ENCODE data around the gene CELSR1. TPM values are rescaled to one million over a fixed set of nuclear protein-coding genes. Genes with fewer than 3 reads are reported as not detected.

CELSR1 gene
- total RNA-seq, 1 donor from 2014 or later: 0.27 TPM

DNA sequence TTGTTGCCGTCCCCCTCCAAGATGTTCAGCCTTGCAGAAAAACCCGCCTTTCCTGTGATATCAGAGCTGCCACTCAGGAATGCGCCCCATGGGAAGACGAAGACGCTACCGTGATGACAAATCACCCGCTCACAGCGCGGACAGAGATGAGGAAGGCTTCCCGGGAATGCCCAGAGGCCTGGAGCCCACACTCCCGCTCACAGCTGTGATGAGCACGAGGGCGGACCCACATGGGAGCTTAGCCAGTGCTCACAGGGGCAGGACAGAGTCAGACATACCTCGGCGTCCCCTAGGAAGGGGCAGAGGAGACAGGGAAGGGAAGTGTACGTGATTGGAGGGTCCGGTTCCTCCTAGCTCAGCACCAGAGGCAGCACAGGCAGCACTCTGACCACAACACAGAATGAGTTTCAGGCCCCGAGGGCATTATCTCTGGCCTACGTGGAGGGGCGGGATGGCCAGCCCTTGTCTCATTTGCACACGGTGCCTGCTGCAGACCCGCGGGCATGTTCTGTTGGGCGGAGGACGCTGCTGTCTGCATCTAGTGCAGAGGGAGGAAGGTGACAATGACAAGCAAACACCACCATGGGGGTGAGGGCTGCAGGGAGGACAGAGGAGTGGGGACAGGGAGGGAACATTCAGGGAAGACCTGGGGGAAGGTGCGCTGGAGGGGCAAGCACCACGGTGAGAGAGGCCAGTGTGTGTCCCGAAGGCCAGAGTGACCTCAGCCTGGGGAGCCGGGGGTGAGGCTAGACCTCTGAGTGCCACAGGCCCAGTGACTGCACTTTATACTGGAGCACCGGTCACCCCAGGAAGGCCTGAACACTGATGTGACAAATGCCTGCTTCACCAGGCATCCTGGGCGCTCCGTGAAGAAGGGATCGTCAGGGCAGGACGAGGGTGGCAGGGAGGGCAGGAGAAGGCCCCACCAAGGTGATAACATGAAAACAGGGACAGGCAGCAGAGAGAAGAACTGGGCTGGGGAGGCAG lies 79.6 kb downstream of the CELSR1 start:
- H3K4me1 Mint-ChIP-seq (ENCODE audit: low read depth, unreplicated experiment): peaks cover 13% of the 10 kb centered on the region
- peak; percentile 41 for DNase-seq
- H3K9me3 Mint-ChIP-seq (ENCODE audit: unreplicated experiment): peaks cover 8% of the 10 kb centered on the region
- TF ChIP-seq, protein P1, sequence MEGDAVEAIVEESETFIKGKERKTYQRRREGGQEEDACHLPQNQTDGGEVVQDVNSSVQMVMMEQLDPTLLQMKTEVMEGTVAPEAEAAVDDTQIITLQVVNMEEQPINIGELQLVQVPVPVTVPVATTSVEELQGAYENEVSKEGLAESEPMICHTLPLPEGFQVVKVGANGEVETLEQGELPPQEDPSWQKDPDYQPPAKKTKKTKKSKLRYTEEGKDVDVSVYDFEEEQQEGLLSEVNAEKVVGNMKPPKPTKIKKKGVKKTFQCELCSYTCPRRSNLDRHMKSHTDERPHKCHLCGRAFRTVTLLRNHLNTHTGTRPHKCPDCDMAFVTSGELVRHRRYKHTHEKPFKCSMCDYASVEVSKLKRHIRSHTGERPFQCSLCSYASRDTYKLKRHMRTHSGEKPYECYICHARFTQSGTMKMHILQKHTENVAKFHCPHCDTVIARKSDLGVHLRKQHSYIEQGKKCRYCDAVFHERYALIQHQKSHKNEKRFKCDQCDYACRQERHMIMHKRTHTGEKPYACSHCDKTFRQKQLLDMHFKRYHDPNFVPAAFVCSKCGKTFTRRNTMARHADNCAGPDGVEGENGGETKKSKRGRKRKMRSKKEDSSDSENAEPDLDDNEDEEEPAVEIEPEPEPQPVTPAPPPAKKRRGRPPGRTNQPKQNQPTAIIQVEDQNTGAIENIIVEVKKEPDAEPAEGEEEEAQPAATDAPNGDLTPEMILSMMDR (IDR thresholded peaks at IDR 0.05; ENCODE audit: partially characterized antibody, unreplicated experiment): no peak
- H3K27me3 Mint-ChIP-seq (ENCODE audit: unreplicated experiment): peaks cover 10% of the 10 kb centered on the region
- H3K27ac Mint-ChIP-seq (ENCODE audit: unreplicated experiment): peak overlapping the region; percentile 70
- peaks cover 4% of the 10 kb centered on the region for H3K36me3 Mint-ChIP-seq (ENCODE audit: unreplicated experiment)
- no peak overlapping the region for H3K4me3 Mint-ChIP-seq (ENCODE audit: unreplicated experiment)

- Mint-ChIP-seq H3K4me3 (ENCODE audit: unreplicated experiment) (no peak overlapping the region), H3K9me3 (ENCODE audit: unreplicated experiment) (peaks cover 8% of the 10 kb centered on the region), H3K4me1 (ENCODE audit: low read depth, unreplicated experiment) (peaks cover 13% of the 10 kb centered on the region), H3K27ac (ENCODE audit: unreplicated experiment) (no peak overlapping the region), H3K27me3 (ENCODE audit: unreplicated experiment) (peaks cover 10% of the 10 kb centered on the region), H3K36me3 (ENCODE audit: unreplicated experiment) (peaks cover 4% of the 10 kb centered on the region)
- peak; percentile 3 for DNase-seq
- TF ChIP-seq, protein P1 (IDR thresholded peaks at IDR 0.05; ENCODE audit: partially characterized antibody, unreplicated experiment): no peak
Measured at GRCh38 chr22:46456818-46457163, 80.6 kb downstream of the CELSR1 start.

GRCh38 chr22:46455446-46455845 lies 82.0 kb downstream of the CELSR1 start:
- peaks cover 8% of the 10 kb centered on the region for H3K9me3 Mint-ChIP-seq (ENCODE audit: unreplicated experiment)
- H3K4me1 Mint-ChIP-seq (ENCODE audit: low read depth, unreplicated experiment): peaks cover 13% of the 10 kb centered on the region
- peaks cover 10% of the 10 kb centered on the region for H3K27me3 Mint-ChIP-seq (ENCODE audit: unreplicated experiment)
- peak overlapping the region; percentile 6 for H3K27ac Mint-ChIP-seq (ENCODE audit: unreplicated experiment)
- DNase-seq: peak; percentile 3
- TF ChIP-seq, protein P1 (IDR thresholded peaks at IDR 0.05; ENCODE audit: partially characterized antibody, unreplicated experiment): no peak
- peaks cover 4% of the 10 kb centered on the region for H3K36me3 Mint-ChIP-seq (ENCODE audit: unreplicated experiment)
- no peak overlapping the region for H3K4me3 Mint-ChIP-seq (ENCODE audit: unreplicated experiment)

DNA sequence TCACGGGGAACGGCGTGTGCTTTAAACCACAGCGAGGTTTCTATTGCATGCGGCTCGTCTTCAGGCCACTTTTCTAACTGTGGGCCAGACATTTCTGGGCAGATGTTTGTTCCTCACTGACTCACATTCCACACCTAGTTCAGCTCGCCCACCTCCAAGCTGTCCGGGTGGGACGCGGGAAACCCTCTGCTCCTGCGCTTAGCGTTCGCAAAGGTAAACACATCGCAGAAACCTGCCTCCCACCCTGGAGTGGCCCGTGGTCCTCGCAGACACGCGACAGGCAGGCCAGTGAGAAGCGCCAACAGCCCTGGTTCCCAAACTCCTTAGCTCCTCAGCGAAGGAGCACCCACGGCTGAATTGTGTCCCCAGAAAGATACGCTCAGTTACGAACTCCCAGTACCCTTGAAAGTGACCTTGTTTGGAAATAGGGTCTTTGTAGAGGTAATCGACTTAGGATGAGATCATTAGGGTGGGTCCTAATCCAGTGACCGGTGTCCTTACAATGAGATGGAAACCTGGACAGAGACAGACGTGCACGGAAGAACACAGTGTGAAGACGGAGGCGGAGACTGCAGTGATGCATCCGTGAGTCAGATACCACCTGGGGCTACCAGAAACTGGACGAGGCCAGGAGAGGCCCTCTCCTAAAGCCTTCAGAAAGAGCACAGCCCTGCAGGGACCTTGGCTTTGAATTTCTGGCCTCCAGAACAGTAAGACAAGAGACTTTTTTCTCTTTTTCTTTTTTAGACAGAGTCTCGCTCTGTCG lies 82.7 kb downstream of the CELSR1 start:
- Mint-ChIP-seq H3K9me3 (ENCODE audit: unreplicated experiment) (peaks cover 8% of the 10 kb centered on the region), H3K4me3 (ENCODE audit: unreplicated experiment) (no peak overlapping the region), H3K4me1 (ENCODE audit: low read depth, unreplicated experiment) (peaks cover 13% of the 10 kb centered on the region), H3K36me3 (ENCODE audit: unreplicated experiment) (peaks cover 4% of the 10 kb centered on the region), H3K27ac (ENCODE audit: unreplicated experiment) (no peak overlapping the region), H3K27me3 (ENCODE audit: unreplicated experiment) (peaks cover 10% of the 10 kb centered on the region)
- TF ChIP-seq, protein P1 (IDR thresholded peaks at IDR 0.05; ENCODE audit: partially characterized antibody, unreplicated experiment): no peak
- no peak for DNase-seq

Data from glutamatergic neuron (in vitro differentiated cells).